Measurements from ENCODE around the gene TFG. TPM values are rescaled to one million over a fixed set of nuclear protein-coding genes. Genes with fewer than 3 reads are reported as not detected.

TFG gene
- total and polyA plus RNA-seq, 2 experiments from 2014 or later, result 87.6 to 88.5 TPM

DNA sequence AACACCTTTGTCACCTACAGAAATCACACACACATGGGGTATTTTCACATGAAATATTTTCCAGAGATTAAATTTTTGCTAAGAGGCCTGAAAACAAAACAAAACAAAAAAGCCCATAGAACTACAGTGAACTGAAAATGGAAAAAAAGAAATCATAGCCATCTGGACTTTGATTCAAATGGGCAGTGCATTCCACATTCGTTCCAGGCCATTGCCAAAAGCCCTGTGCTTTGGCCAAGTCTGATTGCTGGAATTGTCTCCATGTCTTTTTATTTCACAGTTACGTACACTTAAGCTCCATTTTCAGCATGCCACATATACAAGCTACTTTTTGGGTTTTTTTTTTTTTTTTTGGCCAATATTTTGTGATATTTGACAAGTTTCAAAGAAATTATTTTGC is 47.1 kb downstream of the TFG start:
- DNase-seq (ENCODE audit: low spot score) (no peak), ATAC-seq (no peak)
- Mint-ChIP-seq H3K36me3 (ENCODE audit: low read depth) (peaks cover 5% of the 10 kb centered on the region; the same call in 2 of the 3 replicates), H3K9me3 (no peaks in the 10 kb centered on the region), H3K4me3 (no peak overlapping the region), H3K4me1 (peaks cover 48% of the 10 kb centered on the region), H3K27ac (no peak overlapping the region), H3K27me3 (ENCODE audit: insufficient read depth, low read depth, poor library complexity) (no peaks in the 10 kb centered on the region)
- Histone ChIP-seq H3K27me3 (ENCODE audit: insufficient read depth) (no peaks in the 10 kb centered on the region), H3K9me2 (ENCODE audit: insufficient read depth) (no peaks in the 10 kb centered on the region), H4K20me1 (replicated peaks; ENCODE audit: insufficient read depth) (no peaks in the 10 kb centered on the region), H3K4me3 (no peak overlapping the region), H3K4me1 (ENCODE audit: insufficient read depth) (peaks cover 20% of the 10 kb centered on the region), H3K27ac (ENCODE audit: low read depth) (no peak overlapping the region), H3K36me3 (ENCODE audit: insufficient read depth) (no peaks in the 10 kb centered on the region), H3K4me2 (no peak overlapping the region), H2AFZ (no peak overlapping the region), H3F3A (replicated peaks; ENCODE audit: low read depth) (no peaks in the 10 kb centered on the region), H3K79me2 (replicated peaks; ENCODE audit: insufficient read depth) (no peaks in the 10 kb centered on the region)
- TF ChIP-seq CREB1 (CRISPR knock-in tag; IDR thresholded peaks at IDR 0.05; ENCODE audit: low read depth), result no peak
- TF ChIP-seq, protein P1, sequence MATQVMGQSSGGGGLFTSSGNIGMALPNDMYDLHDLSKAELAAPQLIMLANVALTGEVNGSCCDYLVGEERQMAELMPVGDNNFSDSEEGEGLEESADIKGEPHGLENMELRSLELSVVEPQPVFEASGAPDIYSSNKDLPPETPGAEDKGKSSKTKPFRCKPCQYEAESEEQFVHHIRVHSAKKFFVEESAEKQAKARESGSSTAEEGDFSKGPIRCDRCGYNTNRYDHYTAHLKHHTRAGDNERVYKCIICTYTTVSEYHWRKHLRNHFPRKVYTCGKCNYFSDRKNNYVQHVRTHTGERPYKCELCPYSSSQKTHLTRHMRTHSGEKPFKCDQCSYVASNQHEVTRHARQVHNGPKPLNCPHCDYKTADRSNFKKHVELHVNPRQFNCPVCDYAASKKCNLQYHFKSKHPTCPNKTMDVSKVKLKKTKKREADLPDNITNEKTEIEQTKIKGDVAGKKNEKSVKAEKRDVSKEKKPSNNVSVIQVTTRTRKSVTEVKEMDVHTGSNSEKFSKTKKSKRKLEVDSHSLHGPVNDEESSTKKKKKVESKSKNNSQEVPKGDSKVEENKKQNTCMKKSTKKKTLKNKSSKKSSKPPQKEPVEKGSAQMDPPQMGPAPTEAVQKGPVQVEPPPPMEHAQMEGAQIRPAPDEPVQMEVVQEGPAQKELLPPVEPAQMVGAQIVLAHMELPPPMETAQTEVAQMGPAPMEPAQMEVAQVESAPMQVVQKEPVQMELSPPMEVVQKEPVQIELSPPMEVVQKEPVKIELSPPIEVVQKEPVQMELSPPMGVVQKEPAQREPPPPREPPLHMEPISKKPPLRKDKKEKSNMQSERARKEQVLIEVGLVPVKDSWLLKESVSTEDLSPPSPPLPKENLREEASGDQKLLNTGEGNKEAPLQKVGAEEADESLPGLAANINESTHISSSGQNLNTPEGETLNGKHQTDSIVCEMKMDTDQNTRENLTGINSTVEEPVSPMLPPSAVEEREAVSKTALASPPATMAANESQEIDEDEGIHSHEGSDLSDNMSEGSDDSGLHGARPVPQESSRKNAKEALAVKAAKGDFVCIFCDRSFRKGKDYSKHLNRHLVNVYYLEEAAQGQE (IDR thresholded peaks at IDR 0.05; ENCODE audit: unreplicated experiment), result no peak

DNA sequence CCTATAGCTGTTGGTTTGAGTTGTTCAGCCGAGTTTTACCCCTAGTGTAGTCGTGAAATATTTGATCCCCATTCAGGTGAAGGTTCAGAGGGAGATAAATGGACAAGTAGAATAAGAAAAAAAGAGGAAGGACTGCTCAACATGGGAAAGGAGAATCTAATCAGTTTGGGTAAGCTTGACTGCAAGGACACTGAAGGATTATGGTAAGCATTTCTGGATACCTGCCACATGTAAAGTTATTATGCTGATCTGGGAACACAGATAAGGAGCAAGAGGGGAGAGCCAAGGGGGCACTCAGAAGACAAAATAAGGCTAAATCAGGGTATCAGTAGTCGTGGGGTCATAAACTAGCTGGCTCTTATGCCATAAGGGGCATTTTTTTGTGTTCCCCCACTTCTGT is 49.9 kb downstream of the TFG start:
- Histone ChIP-seq H3K4me3 (no peak overlapping the region), H4K20me1 (replicated peaks; ENCODE audit: insufficient read depth) (no peaks in the 10 kb centered on the region), H3K9me2 (ENCODE audit: insufficient read depth) (no peaks in the 10 kb centered on the region), H2AFZ (no peak overlapping the region), H3K36me3 (ENCODE audit: insufficient read depth) (no peaks in the 10 kb centered on the region), H3K4me1 (ENCODE audit: insufficient read depth) (peaks cover 9% of the 10 kb centered on the region), H3F3A (replicated peaks; ENCODE audit: low read depth) (no peaks in the 10 kb centered on the region), H3K4me2 (no peak overlapping the region), H3K27me3 (ENCODE audit: insufficient read depth) (no peaks in the 10 kb centered on the region), H3K79me2 (replicated peaks; ENCODE audit: insufficient read depth) (no peaks in the 10 kb centered on the region), H3K27ac (ENCODE audit: low read depth) (no peak overlapping the region)
- ATAC-seq, result no peak
- Mint-ChIP-seq H3K9me3 (no peaks in the 10 kb centered on the region), H3K27ac (no peak overlapping the region), H3K4me1 (peaks cover 26% of the 10 kb centered on the region), H3K27me3 (ENCODE audit: insufficient read depth, low read depth, poor library complexity) (no peaks in the 10 kb centered on the region), H3K4me3 (no peak overlapping the region), H3K36me3 (ENCODE audit: low read depth) (no peaks in the 10 kb centered on the region; the same call in 2 of the 3 replicates)
- DNase-seq (ENCODE audit: low spot score), result no peak
- no peak for TF ChIP-seq ZNF331 (CRISPR knock-in tag; IDR thresholded peaks at IDR 0.05; ENCODE audit: low read depth)
- TF ChIP-seq, protein P2, sequence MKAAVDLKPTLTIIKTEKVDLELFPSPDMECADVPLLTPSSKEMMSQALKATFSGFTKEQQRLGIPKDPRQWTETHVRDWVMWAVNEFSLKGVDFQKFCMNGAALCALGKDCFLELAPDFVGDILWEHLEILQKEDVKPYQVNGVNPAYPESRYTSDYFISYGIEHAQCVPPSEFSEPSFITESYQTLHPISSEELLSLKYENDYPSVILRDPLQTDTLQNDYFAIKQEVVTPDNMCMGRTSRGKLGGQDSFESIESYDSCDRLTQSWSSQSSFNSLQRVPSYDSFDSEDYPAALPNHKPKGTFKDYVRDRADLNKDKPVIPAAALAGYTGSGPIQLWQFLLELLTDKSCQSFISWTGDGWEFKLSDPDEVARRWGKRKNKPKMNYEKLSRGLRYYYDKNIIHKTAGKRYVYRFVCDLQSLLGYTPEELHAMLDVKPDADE (IDR thresholded peaks at IDR 0.05), result no peak
- no peak for TF ChIP-seq JUNB (IDR thresholded peaks at IDR 0.05; ENCODE audit: unreplicated experiment)
- no peak for TF ChIP-seq STAT1 (IDR thresholded peaks at IDR 0.05; ENCODE audit: unreplicated experiment)
- TF ChIP-seq EZH2phosphoT487 (IDR thresholded peaks at IDR 0.05; ENCODE audit: unreplicated experiment), result no peak
- TF ChIP-seq CREB1 (CRISPR knock-in tag; IDR thresholded peaks at IDR 0.05; ENCODE audit: low read depth), result no peak
- TF ChIP-seq, protein P1 (IDR thresholded peaks at IDR 0.05; ENCODE audit: unreplicated experiment), result no peak
- no peak for TF ChIP-seq ZNF114 (CRISPR knock-in tag; IDR thresholded peaks at IDR 0.05)
- TF ChIP-seq, protein P3, sequence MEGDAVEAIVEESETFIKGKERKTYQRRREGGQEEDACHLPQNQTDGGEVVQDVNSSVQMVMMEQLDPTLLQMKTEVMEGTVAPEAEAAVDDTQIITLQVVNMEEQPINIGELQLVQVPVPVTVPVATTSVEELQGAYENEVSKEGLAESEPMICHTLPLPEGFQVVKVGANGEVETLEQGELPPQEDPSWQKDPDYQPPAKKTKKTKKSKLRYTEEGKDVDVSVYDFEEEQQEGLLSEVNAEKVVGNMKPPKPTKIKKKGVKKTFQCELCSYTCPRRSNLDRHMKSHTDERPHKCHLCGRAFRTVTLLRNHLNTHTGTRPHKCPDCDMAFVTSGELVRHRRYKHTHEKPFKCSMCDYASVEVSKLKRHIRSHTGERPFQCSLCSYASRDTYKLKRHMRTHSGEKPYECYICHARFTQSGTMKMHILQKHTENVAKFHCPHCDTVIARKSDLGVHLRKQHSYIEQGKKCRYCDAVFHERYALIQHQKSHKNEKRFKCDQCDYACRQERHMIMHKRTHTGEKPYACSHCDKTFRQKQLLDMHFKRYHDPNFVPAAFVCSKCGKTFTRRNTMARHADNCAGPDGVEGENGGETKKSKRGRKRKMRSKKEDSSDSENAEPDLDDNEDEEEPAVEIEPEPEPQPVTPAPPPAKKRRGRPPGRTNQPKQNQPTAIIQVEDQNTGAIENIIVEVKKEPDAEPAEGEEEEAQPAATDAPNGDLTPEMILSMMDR (conservative IDR thresholded peaks at IDR 0.05; ENCODE audit: low read depth in 2 of 2), result no peak
